Glomerular endothelial cell (primary cell): ENCODE data around the gene NDST3. TPM values are rescaled to one million over a fixed set of nuclear protein-coding genes. Genes with fewer than 3 reads are reported as not detected.
"Not testable (repeated sequence)": the region's sequence is repeated elsewhere in the genome, so short reads cannot be mapped to it uniquely, and the experiment has no call there.

Source experiments
- DNase-seq: peaks from one replicate; pipeline ENCODE4 v3.0.0-alpha.2; 2011; ENCODE audit warnings: low read depth, low spot score; ENCODE audit errors: extremely low read depth
- total RNA-seq: library from RNA; depleted of rRNA; stranded (reverse); fragments of >200 nt; gene quantifications from 2 replicates; pipeline ENCODE4 v1.2.3, GENCODE V29; 2015

The NDST3 gene
- total RNA-seq, 1 donor from 2014 or later: not detected

GRCh38 chr4:118265312-118266144 is 231.2 kb downstream of the NDST3 start:
- no peak for DNase-seq

GRCh38 chr4:118266145-118266496 is 231.8 kb downstream of the NDST3 start:
- DNase-seq: not testable (repeated sequence)

- no peak for DNase-seq
Measured at GRCh38 chr4:118268780-118269179, 234.5 kb downstream of the NDST3 start.

GRCh38 chr4:118270492-118270891 is 236.2 kb downstream of the NDST3 start:
- peak; percentile 44 for DNase-seq

- DNase-seq: no peak
Measured at GRCh38 chr4:118271788-118272187, 237.5 kb downstream of the NDST3 start.

GRCh38 chr4:118273642-118274041 is 239.4 kb downstream of the NDST3 start:
- no peak for DNase-seq

GRCh38 chr4:118276580-118276979 is 242.3 kb downstream of the NDST3 start:
- DNase-seq: no peak

GRCh38 chr4:118277243-118277642 is 243.0 kb downstream of the NDST3 start:
- no peak for DNase-seq

- DNase-seq: peak; percentile 42
Measured at GRCh38 chr4:118278473-118279274, 244.4 kb downstream of the NDST3 start.

GRCh38 chr4:118279328-118279727 is 245.0 kb downstream of the NDST3 start:
- no peak for DNase-seq

- no peak for DNase-seq
Measured at GRCh38 chr4:118279920-118280432, 245.7 kb downstream of the NDST3 start.

GRCh38 chr4:118280501-118281218 is 246.4 kb downstream of the NDST3 start:
- peak; percentile 61 for DNase-seq

- DNase-seq: no peak
Measured at GRCh38 chr4:118281611-118282442, 247.5 kb downstream of the NDST3 start.

- no peak for DNase-seq
Measured at GRCh38 chr4:118282692-118283091, 248.4 kb downstream of the NDST3 start.

GRCh38 chr4:118284169-118284568 is 249.9 kb downstream of the NDST3 start:
- DNase-seq: no peak

- DNase-seq: no peak
Measured at GRCh38 chr4:118285931-118286330, 251.6 kb downstream of the NDST3 start.

- DNase-seq: no peak
Measured at GRCh38 chr4:118286685-118287084, 252.4 kb downstream of the NDST3 start.

- no peak for DNase-seq
Measured at GRCh38 chr4:118287711-118288451, 253.6 kb downstream of the NDST3 start.

GRCh38 chr4:118289794-118290193 is 255.5 kb downstream of the NDST3 start:
- DNase-seq: no peak
